GM12878 (cell line): Measurements from ENCODE around the gene AIP. TPM values are rescaled to one million over a fixed set of nuclear protein-coding genes. Genes with fewer than 3 reads are reported as not detected.

Source experiments
- ATF3 ChIP-seq: IDR thresholded peaks from 2 replicates; pipeline ENCODE4 v1.6.1; 2011; ENCODE audit warnings: low read depth, mild to moderate bottlenecking, low read length, moderate library complexity, borderline replicate concordance; ENCODE audit errors: extremely low read depth
- CUX1 ChIP-seq: IDR thresholded peaks from 2 replicates; pipeline ENCODE4 v1.6.1; 2012; ENCODE audit warnings: improper control_type of control experiment, low read depth, low read length; ENCODE audit not compliant: insufficient replicate concordance
- EGR1 ChIP-seq, 2 experiments: IDR thresholded peaks; 1 replicate in 1 of 2; 2 replicates in 1 of 2; pipeline ENCODE4 v1.6.1; 2011 to 2012; ENCODE audit warnings: low read depth in 2 of 2, low read length in 2 of 2, borderline replicate concordance in 1 of 2, mild to moderate bottlenecking in 1 of 2, moderate library complexity in 1 of 2
- GABPA ChIP-seq: IDR thresholded peaks from 2 replicates; pipeline ENCODE4 v1.6.1; 2014; ENCODE audit warnings: antibody characterized with exemption, low read depth, mild to moderate bottlenecking, inconsistent platforms
- IRF4 ChIP-seq: IDR thresholded peaks from 2 replicates; pipeline ENCODE4 v1.6.1; 2011; ENCODE audit warnings: low read depth, low read length
- IRF5 ChIP-seq: fragments of 450-650 bp; IDR thresholded peaks from 2 replicates; pipeline ENCODE4 v1.6.1; 2017; ENCODE audit warnings: borderline replicate concordance
- LARP7 ChIP-seq: fragments of 450-650 bp; IDR thresholded peaks from 2 replicates; pipeline ENCODE4 v1.6.1; 2017; ENCODE audit warnings: mild to moderate bottlenecking
- MLLT1 ChIP-seq: fragments of 450-650 bp; IDR thresholded peaks from 2 replicates; pipeline ENCODE4 v1.6.1; 2016; ENCODE audit warnings: mild to moderate bottlenecking
- NR2C2 ChIP-seq: IDR thresholded peaks from 2 replicates; pipeline ENCODE4 v1.6.1; 2011; ENCODE audit warnings: borderline replicate concordance, low read depth; ENCODE audit not compliant: control insufficient read depth, insufficient read length
- POLR2AphosphoS5 ChIP-seq: IDR thresholded peaks from 2 replicates; pipeline ENCODE4 v1.6.1; 2011; ENCODE audit warnings: mild to moderate bottlenecking, low read length, inconsistent platforms
- REST ChIP-seq: IDR thresholded peaks from 2 replicates; pipeline ENCODE4 v1.6.1; 2012; ENCODE audit warnings: mild to moderate bottlenecking, low read depth, low read length
- RUNX3 ChIP-seq: IDR thresholded peaks from 2 replicates; pipeline ENCODE4 v1.6.1; 2012; ENCODE audit warnings: low read length, inconsistent platforms
- SUPT20H ChIP-seq: IDR thresholded peaks from 2 replicates; pipeline ENCODE4 v1.6.1; 2011; ENCODE audit warnings: low read depth, mild to moderate bottlenecking, low read length, moderate library complexity, borderline replicate concordance; ENCODE audit not compliant: control insufficient read depth
- TAF1 ChIP-seq: IDR thresholded peaks from 2 replicates; pipeline ENCODE4 v1.6.1; 2011; ENCODE audit warnings: mild to moderate bottlenecking, low read depth, low read length, borderline replicate concordance
- ZZZ3 ChIP-seq: IDR thresholded peaks from 2 replicates; pipeline ENCODE4 v1.6.1; 2011; ENCODE audit warnings: low read depth; ENCODE audit not compliant: control insufficient read depth, insufficient read length
- polyA plus RNA-seq, 11 experiments: library from polyadenylated mRNA; depleted of rRNA in 4 of 11; unstranded in 6 of 11; stranded (reverse) in 5 of 11; fragments of >200 nt; fragmentation: Nextera tagmentation in 4 of 11; fragmentation: Illumina TruSeq in 1 of 11; extraction: Ambion mirVana in 4 of 11; extraction: Trizol in 1 of 11; gene quantifications; 1 replicate in 1 of 11; 2 replicates in 10 of 11; pipeline versions ENCODE4 v1.2.1 to v1.2.3, GENCODE V29; 2011 to 2016; ENCODE audit warnings: inconsistent platforms in 2 of 11, missing spikeins in 2 of 11, low read depth in 1 of 11
- total RNA-seq, 4 experiments: library from RNA; depleted of rRNA in 3 of 4; stranded (reverse); fragments of >200 nt in 3 of 4; fragmentation: Illumina TruSeq in 1 of 4; extraction: Trizol in 1 of 4; gene quantifications; 2 replicates each; pipeline versions ENCODE4 v1.2.1 to v1.2.3, GENCODE V29; 2013 to 2021

Gene AIP
- total and polyA plus RNA-seq, 10 of the 15 experiments (the other 5 are each of a cell fraction or from before 2014, with no cell fraction given), result 12.6 to 164 (median 104) TPM

- TF ChIP-seq REST, result no peak
- peak; percentile 70 for TF ChIP-seq POLR2AphosphoS5
- TF ChIP-seq TAF1, result peak; percentile 88; the same call in 1 of the 2 replicates
- no peak for TF ChIP-seq GABPA
- no peak for TF ChIP-seq EGR1 (IDR thresholded peaks at IDR 0.05; ENCODE audit: borderline replicate concordance in 1 of 2, low read depth in 2 of 2, low read length in 2 of 2)
- no peak for TF ChIP-seq SUPT20H
- TF ChIP-seq ZZZ3, result no peak
- TF ChIP-seq IRF4, result 0 out of 2 replicates have a peak, but pooled peaks have one; percentile 7
- TF ChIP-seq LARP7, result peak; percentile 51; the same call in 1 of the 2 replicates
- peak; percentile 97 for TF ChIP-seq MLLT1
- no peak for TF ChIP-seq IRF5
- no peak for TF ChIP-seq RUNX3
- TF ChIP-seq CUX1, result no peak
- TF ChIP-seq ATF3, result 0 out of 2 replicates have a peak, but pooled peaks have one; percentile 23
- no peak for TF ChIP-seq NR2C2
Observed at GRCh38 chr11:67482827-67483798, at the start of gene AIP (continued).
